ENCODE data around the gene FGF14. TPM values are rescaled to one million over a fixed set of nuclear protein-coding genes. Genes with fewer than 3 reads are reported as not detected.

Gene FGF14
- polyA plus RNA-seq, 1 of the 3 experiments (the other 2 are of a cell fraction): 0.20 TPM

DNA sequence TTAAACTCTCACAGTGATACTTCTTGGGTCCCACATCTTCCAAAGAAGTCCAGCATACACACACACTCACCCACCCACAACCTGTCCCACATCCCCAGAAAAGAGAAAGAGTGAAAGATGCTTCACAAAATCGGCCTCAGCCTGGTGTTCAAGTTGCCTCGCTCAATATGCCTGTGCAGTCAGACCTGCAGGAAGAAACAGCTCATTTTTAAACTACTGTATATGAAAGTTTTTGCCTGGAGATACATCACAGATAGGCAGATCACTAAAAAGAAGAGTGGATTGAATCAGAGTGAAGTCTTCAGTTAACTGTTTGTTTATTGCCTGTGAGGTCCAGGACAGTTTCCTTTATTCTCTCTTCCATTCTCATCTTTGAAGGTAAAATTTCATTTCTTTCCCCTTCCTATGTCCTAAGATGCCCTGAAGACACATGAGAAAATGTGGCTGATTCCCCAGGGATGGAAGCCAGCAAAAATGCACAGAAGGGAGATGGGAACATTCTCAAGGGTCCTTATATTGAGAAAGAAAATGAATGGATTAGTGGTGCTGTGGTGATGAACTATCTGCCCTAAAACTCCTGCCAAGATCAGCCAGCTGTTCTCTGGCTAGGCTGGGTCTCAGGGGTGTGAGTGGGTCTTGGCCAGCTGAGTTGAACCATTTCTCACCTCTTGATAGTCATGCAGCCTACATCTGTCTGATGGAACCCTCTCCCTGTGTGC lies 690.4 kb downstream of the FGF14 start:
- POLR2A ChIA-PET: no interaction called here
- Histone ChIP-seq H3K9me3 (no peaks in the 10 kb centered on the region), H3K27ac (ENCODE audit: low read depth in 2 of 2, low read length in 1 of 2) (no peak overlapping the region), H3K36me3 (replicated peaks in 1 of 2; ENCODE audit: control insufficient read depth in 1 of 2, insufficient read depth in 2 of 2, low read length in 1 of 2) (peaks cover 39 to 78% of the 10 kb centered on the region in 2 experiments), H3K4me2 (no peak overlapping the region), H3K27me3 (ENCODE audit: insufficient read depth) (no peaks in the 10 kb centered on the region), H3K9ac (no peak overlapping the region), H3K4me3 (ENCODE audit: low read depth in 2 of 2, low read length in 1 of 2) (no peak overlapping the region), H3K4me1 (ENCODE audit: control insufficient read depth in 1 of 2, insufficient read depth in 2 of 2, low read depth in 1 of 2, low read length in 1 of 2) (no peaks in the 10 kb centered on the region), H3K9me2 (no peaks in the 10 kb centered on the region), H3F3A (replicated peaks; ENCODE audit: insufficient read depth) (no peaks in the 10 kb centered on the region), H2AFZ (ENCODE audit: low read depth) (no peak overlapping the region), H3K79me2 (ENCODE audit: insufficient read depth) (no peaks in the 10 kb centered on the region), H4K20me1 (ENCODE audit: insufficient read depth) (no peaks in the 10 kb centered on the region)
- CTCF ChIA-PET: interaction anchor here (1.3 kb wide), 1 partner anchor 11 kb away, joined by 3 read pairs; no protein-coding TSS in a partner anchor
- 85% methylated on average over 2 of the region's 2 CpGs for WGBS (ENCODE audit: low lambda C conversion rate)
- no peak for DNase-seq
- TF ChIP-seq EZH2phosphoT487 (IDR thresholded peaks at IDR 0.05; ENCODE audit: borderline replicate concordance, low read depth) (no peak), GATA2 (CRISPR knock-in tag; IDR thresholded peaks at IDR 0.05) (no peak), POLR2AphosphoS5 (IDR thresholded peaks at IDR 0.05; ENCODE audit: low read depth, low read length) (no peak), RXRA (IDR thresholded peaks at IDR 0.05; ENCODE audit: borderline replicate concordance, low read depth) (no peak), CHD2 (IDR thresholded peaks at IDR 0.05; ENCODE audit: low read length, partially characterized antibody) (no peak), TEAD4 (IDR thresholded peaks at IDR 0.05; ENCODE audit: borderline replicate concordance, insufficient read depth) (no peak), NRF1 (IDR thresholded peaks at IDR 0.05; ENCODE audit: low read depth, low read length) (no peak), GABPA (IDR thresholded peaks at IDR 0.05; ENCODE audit: low read depth) (no peak), SIN3A (IDR thresholded peaks at IDR 0.05; ENCODE audit: borderline replicate concordance, low read depth, low read length) (no peak)
- TF ChIP-seq, protein P1, sequence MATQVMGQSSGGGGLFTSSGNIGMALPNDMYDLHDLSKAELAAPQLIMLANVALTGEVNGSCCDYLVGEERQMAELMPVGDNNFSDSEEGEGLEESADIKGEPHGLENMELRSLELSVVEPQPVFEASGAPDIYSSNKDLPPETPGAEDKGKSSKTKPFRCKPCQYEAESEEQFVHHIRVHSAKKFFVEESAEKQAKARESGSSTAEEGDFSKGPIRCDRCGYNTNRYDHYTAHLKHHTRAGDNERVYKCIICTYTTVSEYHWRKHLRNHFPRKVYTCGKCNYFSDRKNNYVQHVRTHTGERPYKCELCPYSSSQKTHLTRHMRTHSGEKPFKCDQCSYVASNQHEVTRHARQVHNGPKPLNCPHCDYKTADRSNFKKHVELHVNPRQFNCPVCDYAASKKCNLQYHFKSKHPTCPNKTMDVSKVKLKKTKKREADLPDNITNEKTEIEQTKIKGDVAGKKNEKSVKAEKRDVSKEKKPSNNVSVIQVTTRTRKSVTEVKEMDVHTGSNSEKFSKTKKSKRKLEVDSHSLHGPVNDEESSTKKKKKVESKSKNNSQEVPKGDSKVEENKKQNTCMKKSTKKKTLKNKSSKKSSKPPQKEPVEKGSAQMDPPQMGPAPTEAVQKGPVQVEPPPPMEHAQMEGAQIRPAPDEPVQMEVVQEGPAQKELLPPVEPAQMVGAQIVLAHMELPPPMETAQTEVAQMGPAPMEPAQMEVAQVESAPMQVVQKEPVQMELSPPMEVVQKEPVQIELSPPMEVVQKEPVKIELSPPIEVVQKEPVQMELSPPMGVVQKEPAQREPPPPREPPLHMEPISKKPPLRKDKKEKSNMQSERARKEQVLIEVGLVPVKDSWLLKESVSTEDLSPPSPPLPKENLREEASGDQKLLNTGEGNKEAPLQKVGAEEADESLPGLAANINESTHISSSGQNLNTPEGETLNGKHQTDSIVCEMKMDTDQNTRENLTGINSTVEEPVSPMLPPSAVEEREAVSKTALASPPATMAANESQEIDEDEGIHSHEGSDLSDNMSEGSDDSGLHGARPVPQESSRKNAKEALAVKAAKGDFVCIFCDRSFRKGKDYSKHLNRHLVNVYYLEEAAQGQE (IDR thresholded peaks at IDR 0.05; ENCODE audit: low read depth, low read length): no peak
- TF ChIP-seq, protein P2, sequence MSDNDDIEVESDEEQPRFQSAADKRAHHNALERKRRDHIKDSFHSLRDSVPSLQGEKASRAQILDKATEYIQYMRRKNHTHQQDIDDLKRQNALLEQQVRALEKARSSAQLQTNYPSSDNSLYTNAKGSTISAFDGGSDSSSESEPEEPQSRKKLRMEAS (IDR thresholded peaks at IDR 0.05; ENCODE audit: low read depth): no peak
- TF ChIP-seq, protein P3, sequence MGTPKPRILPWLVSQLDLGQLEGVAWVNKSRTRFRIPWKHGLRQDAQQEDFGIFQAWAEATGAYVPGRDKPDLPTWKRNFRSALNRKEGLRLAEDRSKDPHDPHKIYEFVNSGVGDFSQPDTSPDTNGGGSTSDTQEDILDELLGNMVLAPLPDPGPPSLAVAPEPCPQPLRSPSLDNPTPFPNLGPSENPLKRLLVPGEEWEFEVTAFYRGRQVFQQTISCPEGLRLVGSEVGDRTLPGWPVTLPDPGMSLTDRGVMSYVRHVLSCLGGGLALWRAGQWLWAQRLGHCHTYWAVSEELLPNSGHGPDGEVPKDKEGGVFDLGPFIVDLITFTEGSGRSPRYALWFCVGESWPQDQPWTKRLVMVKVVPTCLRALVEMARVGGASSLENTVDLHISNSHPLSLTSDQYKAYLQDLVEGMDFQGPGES (IDR thresholded peaks at IDR 0.05; ENCODE audit: low read depth, low read length): no peak
- TF ChIP-seq, protein P4, sequence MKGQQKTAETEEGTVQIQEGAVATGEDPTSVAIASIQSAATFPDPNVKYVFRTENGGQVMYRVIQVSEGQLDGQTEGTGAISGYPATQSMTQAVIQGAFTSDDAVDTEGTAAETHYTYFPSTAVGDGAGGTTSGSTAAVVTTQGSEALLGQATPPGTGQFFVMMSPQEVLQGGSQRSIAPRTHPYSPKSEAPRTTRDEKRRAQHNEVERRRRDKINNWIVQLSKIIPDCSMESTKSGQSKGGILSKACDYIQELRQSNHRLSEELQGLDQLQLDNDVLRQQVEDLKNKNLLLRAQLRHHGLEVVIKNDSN (IDR thresholded peaks at IDR 0.05; ENCODE audit: borderline replicate concordance, low read depth): no peak
- TF ChIP-seq, protein P5, sequence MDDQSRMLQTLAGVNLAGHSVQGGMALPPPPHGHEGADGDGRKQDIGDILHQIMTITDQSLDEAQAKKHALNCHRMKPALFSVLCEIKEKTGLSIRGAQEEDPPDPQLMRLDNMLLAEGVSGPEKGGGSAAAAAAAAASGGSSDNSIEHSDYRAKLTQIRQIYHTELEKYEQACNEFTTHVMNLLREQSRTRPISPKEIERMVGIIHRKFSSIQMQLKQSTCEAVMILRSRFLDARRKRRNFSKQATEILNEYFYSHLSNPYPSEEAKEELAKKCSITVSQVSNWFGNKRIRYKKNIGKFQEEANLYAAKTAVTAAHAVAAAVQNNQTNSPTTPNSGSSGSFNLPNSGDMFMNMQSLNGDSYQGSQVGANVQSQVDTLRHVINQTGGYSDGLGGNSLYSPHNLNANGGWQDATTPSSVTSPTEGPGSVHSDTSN (IDR thresholded peaks at IDR 0.05): no peak
- TF ChIP-seq, protein P6, sequence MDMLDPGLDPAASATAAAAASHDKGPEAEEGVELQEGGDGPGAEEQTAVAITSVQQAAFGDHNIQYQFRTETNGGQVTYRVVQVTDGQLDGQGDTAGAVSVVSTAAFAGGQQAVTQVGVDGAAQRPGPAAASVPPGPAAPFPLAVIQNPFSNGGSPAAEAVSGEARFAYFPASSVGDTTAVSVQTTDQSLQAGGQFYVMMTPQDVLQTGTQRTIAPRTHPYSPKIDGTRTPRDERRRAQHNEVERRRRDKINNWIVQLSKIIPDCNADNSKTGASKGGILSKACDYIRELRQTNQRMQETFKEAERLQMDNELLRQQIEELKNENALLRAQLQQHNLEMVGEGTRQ (IDR thresholded peaks at IDR 0.05; ENCODE audit: borderline replicate concordance, low read depth, low read length): no peak

All from SK-N-SH (cell line).